Measurements from ENCODE around the gene ADIPOR2.

ADIPOR2 gene

GRCh38 chr12:1773937-1774655 lies 83.2 kb downstream of the ADIPOR2 start:
- no peak overlapping the region for H3K4me3 ChIP-seq (ENCODE audit: low read depth in 1 of 2, low read length in 2 of 2)
- TF ChIP-seq CTCF (IDR thresholded peaks at IDR 0.05; ENCODE audit: borderline replicate concordance, extremely low read depth, low read length, poor library complexity, severe bottlenecking): no peak
- no peak for TF ChIP-seq EZH2 (IDR thresholded peaks at IDR 0.05; ENCODE audit: borderline replicate concordance, low read depth, low read length, severe bottlenecking)
- no peaks in the 10 kb centered on the region for H3K27me3 ChIP-seq (ENCODE audit: insufficient read depth, low read length, poor library complexity)
- peaks cover 13% of the 10 kb centered on the region for H4K20me1 ChIP-seq (ENCODE audit: insufficient read depth, low read length)
- no peaks in the 10 kb centered on the region for H3K4me1 ChIP-seq (ENCODE audit: insufficient read depth, low read length)
- no peak overlapping the region for H2AFZ ChIP-seq (ENCODE audit: low read depth, low read length)
- no peak overlapping the region for H3K4me2 ChIP-seq (ENCODE audit: insufficient read depth, low read length)
- ATAC-seq (ENCODE audit: insufficient read depth, low read depth) (no peak), DNase-seq (no peak)
- H3K9ac ChIP-seq (ENCODE audit: low read depth, low read length): no peak overlapping the region
- H3K9me3 ChIP-seq (ENCODE audit: insufficient read depth, low read length, severe bottlenecking): no peaks in the 10 kb centered on the region
- no peak overlapping the region for H3K27ac ChIP-seq (ENCODE audit: low read length)
- H3K79me2 ChIP-seq (ENCODE audit: insufficient read depth, low read length): peaks cover 41% of the 10 kb centered on the region; the same call in 1 of the 2 replicates
- peaks cover 58% of the 10 kb centered on the region for H3K36me3 ChIP-seq (ENCODE audit: insufficient read depth, low read length)

- H3K4me3 ChIP-seq (ENCODE audit: low read depth in 1 of 2, low read length in 2 of 2): no peak overlapping the region
- peaks cover 62% of the 10 kb centered on the region for H3K36me3 ChIP-seq (ENCODE audit: insufficient read depth, low read length)
- no peak for ATAC-seq (ENCODE audit: insufficient read depth, low read depth)
- no peaks in the 10 kb centered on the region for H3K27me3 ChIP-seq (ENCODE audit: insufficient read depth, low read length, poor library complexity)
- no peak overlapping the region for H3K27ac ChIP-seq (ENCODE audit: low read length)
- H2AFZ ChIP-seq (ENCODE audit: low read depth, low read length): no peak overlapping the region
- no peak overlapping the region for H3K4me2 ChIP-seq (ENCODE audit: insufficient read depth, low read length)
- H3K9ac ChIP-seq (ENCODE audit: low read depth, low read length): no peak overlapping the region
- H3K79me2 ChIP-seq (ENCODE audit: insufficient read depth, low read length): peaks cover 21% of the 10 kb centered on the region; the same call in 1 of the 2 replicates
- TF ChIP-seq CTCF (IDR thresholded peaks at IDR 0.05; ENCODE audit: borderline replicate concordance, extremely low read depth, low read length, poor library complexity, severe bottlenecking) (no peak), EZH2 (IDR thresholded peaks at IDR 0.05; ENCODE audit: borderline replicate concordance, low read depth, low read length, severe bottlenecking) (no peak)
- no peaks in the 10 kb centered on the region for H3K9me3 ChIP-seq (ENCODE audit: insufficient read depth, low read length, severe bottlenecking)
- peaks cover 10% of the 10 kb centered on the region for H4K20me1 ChIP-seq (ENCODE audit: insufficient read depth, low read length)
- no peak for DNase-seq
- H3K4me1 ChIP-seq (ENCODE audit: insufficient read depth, low read length): no peaks in the 10 kb centered on the region
Measured at GRCh38 chr12:1776170-1776921, 85.5 kb downstream of the ADIPOR2 start.

GRCh38 chr12:1777798-1778197 lies 86.9 kb downstream of the ADIPOR2 start:
- Histone ChIP-seq H3K4me2 (ENCODE audit: insufficient read depth, low read length) (no peak overlapping the region), H4K20me1 (ENCODE audit: insufficient read depth, low read length) (peaks cover 10% of the 10 kb centered on the region), H3K27ac (ENCODE audit: low read length) (no peak overlapping the region), H3K4me3 (ENCODE audit: low read depth in 1 of 2, low read length in 2 of 2) (no peak overlapping the region), H2AFZ (ENCODE audit: low read depth, low read length) (no peak overlapping the region), H3K79me2 (ENCODE audit: insufficient read depth, low read length) (peaks cover 13% of the 10 kb centered on the region; the same call in 1 of the 2 replicates), H3K9ac (ENCODE audit: low read depth, low read length) (no peak overlapping the region), H3K36me3 (ENCODE audit: insufficient read depth, low read length) (peaks cover 68% of the 10 kb centered on the region), H3K4me1 (ENCODE audit: insufficient read depth, low read length) (no peaks in the 10 kb centered on the region), H3K9me3 (ENCODE audit: insufficient read depth, low read length, severe bottlenecking) (no peaks in the 10 kb centered on the region), H3K27me3 (ENCODE audit: insufficient read depth, low read length, poor library complexity) (no peaks in the 10 kb centered on the region)
- TF ChIP-seq CTCF (IDR thresholded peaks at IDR 0.05; ENCODE audit: borderline replicate concordance, extremely low read depth, low read length, poor library complexity, severe bottlenecking) (no peak), EZH2 (IDR thresholded peaks at IDR 0.05; ENCODE audit: borderline replicate concordance, low read depth, low read length, severe bottlenecking) (no peak)
- ATAC-seq (ENCODE audit: insufficient read depth, low read depth) (no peak), DNase-seq (no peak)

Measured in DND-41 (cell line).